ENCODE measurements around the gene BTAF1.

The BTAF1 gene

DNA sequence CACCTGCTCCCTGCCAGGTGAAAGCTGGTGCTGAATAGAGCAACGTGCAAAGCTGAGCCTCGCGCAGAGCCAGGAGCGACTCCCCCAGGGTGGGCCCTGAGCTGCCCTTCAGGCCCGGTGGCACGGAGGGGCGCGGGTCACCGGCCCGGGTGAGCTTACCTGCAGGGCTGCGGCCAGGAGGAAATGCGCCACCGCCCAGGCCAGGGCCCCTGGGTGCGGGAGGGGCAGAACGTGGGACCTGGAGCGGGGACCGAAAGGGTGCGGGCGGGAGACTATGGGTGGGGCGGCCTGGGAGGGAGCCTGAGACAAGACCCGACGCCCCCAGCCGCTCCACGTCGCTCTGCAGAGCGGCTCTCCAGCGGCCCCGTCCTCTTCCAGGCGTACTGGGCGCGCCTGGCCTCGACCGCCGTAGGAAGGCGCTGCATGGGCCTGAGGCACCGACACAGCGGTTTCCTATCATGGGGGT is 122.1 kb downstream of the BTAF1 start:
- DNase-seq (ENCODE audit: low read depth in 2 of 3, low spot score in 2 of 3): no peak

DNA sequence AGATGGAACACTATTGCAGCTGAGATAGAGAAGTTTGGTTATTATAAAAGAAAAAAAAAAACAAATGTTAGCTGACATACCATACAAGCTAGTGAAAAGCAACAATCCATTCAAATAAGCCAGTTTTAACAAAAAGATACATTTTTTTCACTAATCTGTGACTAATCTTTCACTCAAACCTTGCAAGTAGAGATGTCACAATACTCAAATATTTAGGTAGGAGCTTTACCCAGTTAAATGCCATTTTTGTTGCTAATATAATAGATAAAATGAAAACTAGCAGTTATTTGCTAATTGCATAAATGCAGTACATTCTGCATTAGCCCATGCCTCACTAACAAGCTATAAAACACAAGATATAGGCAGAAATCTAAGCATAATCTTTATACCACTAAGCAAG is 123.6 kb downstream of the BTAF1 start:
- no peak for DNase-seq (ENCODE audit: low read depth in 2 of 3, low spot score in 2 of 3)

DNA sequence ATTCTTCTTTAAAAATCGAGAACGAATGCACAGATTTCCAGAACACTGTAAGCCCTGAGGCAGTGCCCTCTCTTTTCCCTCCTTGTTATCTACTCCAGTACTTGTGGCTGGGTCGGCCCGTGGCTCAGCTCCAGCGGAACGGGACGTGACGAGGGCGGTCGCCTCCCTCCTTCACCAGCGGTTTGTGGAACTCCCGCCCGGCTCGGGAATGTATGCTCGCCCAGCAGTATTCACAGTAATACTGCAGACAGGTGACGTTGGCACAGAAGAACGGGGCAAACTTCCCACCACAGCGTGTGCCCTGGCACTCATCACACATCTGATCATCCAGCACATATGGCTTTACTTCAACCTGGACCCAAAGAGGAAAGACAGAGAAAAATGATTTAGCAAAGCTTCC is 128.5 kb downstream of the BTAF1 start:
- DNase-seq (ENCODE audit: low read depth in 2 of 3, low spot score in 2 of 3): no peak

DNA sequence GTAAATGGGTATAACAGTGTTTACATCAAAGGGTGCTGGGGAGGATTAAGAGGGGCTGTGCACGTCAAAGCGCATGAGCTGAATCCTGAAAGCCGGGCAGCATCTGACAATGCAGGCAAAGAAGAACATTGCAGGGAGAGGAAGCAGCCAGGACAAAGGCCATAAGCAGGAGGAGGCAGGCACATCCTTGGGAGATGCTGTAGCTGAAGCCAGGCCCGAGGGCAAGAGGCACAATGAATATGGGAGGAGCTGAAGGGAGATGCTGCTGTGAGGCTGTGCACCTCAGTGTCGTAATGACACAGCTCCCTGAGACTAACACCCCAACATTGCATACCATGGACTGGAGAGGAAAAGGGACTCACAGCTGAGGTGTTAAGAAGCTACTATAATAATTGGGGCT is 129.2 kb downstream of the BTAF1 start:
- no peak for DNase-seq (ENCODE audit: low read depth in 2 of 3, low spot score in 2 of 3)

DNA sequence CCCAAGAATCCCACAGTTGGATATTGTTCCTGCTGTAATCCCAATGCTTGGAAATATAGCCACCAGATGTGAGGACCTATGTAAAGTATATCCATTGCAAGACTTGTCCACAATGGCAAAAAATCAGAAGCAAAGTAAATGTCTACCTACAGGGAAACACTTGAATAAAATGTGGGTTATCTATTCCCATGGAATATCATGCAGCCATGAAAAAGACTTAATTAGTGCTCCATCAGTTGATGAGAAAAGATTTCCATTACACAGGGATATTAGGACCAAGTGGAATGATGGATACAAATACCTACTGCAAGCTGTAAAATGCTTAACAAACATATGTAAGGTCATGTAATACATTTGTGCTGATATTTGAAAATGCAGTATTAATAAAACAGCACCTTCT is 131.2 kb downstream of the BTAF1 start:
- no peak for DNase-seq (ENCODE audit: low read depth in 2 of 3, low spot score in 2 of 3)

DNA sequence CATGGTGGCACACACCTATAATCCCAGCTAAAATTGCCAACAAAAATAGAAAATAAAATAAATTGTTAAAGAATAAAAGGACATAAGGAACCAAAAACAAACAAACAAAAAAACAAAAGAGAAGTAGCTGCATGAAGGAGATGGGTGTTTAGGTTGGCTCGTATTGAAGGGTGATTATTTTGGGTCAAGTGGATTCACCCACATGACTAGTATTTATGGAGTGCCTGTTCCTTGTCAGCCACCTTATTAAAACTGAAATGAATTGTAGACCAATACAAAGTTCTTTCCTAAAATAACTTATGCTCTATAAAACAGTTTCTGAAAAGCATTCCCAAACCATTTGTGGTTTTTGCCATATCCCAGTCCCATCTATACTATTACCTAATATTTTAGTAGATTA is 138.7 kb downstream of the BTAF1 start:
- no peak for DNase-seq (ENCODE audit: low read depth in 2 of 3, low spot score in 2 of 3)

DNA sequence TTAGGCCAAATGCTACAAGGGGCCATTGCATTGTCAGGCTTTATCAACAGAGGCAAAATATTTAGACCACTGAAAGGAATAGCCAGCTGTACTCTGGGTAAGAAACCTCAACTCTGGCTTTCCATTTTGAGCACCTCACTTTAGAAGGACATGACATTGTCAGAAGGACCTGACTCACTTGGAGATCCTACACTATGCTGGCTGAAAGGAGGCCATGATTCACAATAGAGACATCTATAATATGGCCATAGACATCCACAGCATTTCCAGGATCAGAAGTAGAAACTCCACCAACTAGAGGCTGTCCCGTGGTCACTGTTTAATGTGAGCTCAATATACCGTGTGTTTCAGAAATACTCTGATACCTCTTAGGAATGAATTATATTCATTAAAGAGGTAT is 140.9 kb downstream of the BTAF1 start:
- DNase-seq (ENCODE audit: low read depth in 2 of 3, low spot score in 2 of 3): no peak

DNA sequence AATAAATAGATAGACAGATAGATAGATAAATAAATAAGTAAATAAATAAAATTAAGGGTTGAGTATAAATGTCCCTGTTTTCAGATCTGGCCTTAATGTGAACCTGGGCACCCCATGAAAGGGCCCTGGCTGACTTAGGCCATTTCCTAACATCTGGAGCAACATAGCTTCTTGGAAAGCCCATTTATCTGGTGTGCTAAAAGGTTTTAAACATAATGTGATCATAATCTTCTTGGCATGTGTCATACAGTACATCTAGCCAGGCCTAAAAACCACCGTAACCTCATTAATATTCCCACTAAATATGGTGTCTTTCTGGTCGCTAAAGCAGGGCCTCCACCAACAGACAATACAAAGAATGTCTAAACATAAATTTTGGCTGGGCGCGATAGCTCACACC is 142.8 kb downstream of the BTAF1 start:
- DNase-seq (ENCODE audit: low read depth in 2 of 3, low spot score in 2 of 3): no peak

DNA sequence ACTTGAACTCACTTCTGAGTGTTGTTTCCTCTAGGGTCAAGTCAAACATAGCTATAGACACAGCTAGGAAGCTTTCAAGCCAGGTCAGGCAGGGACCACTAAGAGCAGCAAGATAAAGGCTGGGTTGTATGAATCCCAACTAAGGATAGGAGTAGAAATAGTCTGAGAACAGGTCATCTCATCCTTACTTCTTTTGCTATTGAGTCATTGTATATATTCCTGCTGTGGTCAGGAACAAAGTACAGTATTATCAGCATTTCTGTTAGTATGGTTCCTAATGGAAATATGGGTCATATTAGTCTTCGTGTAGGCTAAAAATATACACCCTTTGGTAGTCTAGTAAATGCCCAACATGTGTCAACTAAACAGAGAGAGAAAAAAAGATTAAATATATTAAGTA is 145.3 kb downstream of the BTAF1 start:
- DNase-seq (ENCODE audit: low read depth in 2 of 3, low spot score in 2 of 3): no peak

DNA sequence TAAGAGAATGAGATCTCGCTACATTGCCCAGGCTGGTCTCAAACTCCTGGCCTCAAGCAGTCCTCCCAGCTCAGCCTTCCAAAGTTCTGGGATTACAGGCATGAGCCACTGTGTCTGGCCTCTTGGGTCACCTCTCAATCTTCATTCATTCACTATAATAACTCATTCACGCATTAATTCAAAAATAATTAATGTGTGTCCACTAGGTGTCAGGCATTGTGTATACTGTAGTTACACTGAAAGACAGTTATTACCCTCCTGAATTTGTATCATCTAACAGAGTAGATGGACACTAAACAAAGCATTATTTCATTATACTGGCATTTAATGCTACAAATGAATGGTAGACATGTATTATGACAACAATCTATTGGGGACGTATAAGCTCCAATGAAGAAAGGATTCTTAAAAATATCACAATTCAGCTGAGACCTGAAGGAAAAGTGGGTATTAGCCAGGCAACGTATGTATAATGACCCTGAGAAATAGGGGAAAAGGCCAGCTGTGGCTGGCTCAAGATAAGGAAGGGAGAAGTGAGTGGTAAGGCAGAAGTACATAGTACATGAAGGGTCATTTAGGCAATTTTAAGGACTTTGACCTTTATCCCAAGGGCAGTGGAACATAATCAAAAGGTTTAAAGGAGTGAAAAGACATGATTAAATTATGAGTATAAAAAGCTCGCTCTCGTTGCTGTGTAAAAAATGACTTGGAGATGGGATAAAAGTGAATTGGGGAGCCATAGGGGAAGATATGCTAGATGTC is 150.7 kb downstream of the BTAF1 start:
- DNase-seq (ENCODE audit: low read depth in 2 of 3, low spot score in 2 of 3): no peak

DNA sequence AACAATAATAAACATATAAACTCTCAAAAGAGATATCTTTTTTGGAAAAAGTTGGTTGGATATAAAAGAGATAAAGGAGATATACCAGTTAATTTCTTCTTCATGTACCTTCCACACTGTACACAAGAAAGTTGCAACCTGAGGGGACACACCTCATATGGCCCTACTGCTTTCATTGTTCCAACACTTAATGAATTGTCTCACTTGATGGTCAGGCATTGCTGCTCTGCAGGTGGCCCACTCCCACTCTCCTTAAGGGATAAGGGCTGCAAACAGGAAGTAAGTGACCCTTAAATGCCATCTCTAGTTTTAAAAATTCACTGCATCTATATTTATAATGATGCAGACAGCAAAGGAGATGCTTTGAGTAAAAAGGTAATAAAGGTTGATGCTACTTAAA is 152.3 kb downstream of the BTAF1 start:
- no peak for DNase-seq (ENCODE audit: low read depth in 2 of 3, low spot score in 2 of 3)

DNA sequence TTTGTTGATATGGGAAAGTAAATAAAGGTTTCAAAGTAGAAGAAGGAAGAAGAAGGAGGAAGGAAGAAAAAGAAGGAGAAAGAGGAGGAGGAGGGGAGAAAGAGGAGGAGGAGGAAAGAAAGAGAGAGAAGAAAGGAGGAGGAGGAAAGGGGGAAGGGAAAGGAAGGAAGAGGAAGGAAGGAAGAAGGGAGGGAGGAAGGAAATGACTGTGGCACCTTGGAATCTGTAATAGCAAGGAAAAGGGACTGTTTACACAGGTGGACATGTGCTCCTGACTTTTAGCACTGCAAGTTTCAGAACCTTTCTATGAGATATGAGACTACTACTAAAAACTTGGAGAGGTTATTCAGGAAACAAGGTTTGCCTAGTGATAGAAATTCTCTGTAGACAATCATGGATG is 153.2 kb downstream of the BTAF1 start:
- no peak for DNase-seq (ENCODE audit: low read depth in 2 of 3, low spot score in 2 of 3)

DNA sequence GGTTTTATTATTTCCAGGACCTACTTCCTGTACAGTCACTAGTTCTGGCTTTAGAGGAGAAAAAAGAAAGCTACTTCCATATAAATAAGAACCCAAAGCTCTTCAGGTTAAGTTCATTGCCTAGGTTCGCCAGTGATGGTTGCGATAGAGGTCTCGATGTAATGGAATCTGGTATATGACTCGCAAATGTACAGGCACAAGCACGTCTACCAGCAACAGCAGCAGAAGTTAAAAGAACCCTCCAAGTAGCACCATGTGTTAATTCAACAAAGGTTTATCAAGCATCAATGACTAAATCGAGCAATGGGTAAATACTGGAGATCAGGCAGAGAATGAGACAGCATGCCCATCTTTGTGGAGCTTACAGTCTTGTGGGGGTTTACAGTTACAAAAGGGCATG is 155.4 kb downstream of the BTAF1 start:
- no peak for DNase-seq (ENCODE audit: low read depth in 2 of 3, low spot score in 2 of 3)

Data from activated CD8-positive, alpha-beta memory T cell treated with anti-CD3 and anti-CD28 coated beads for 48 hours (primary cell).